WTC11 (cell line): ENCODE results near the gene DYNLL1. TPM values are rescaled to one million over a fixed set of nuclear protein-coding genes. Genes with fewer than 3 reads are reported as not detected.

ENCODE experiments used
- ATAC-seq: fragments of 200-7000 bp; cut with Tn5 transposase; 2 replicates; pipeline ENCODE4 v1.10.0; 2021; ENCODE audit warnings: mild to moderate bottlenecking, moderate library complexity
- CTCF ChIA-PET: fragments of 300-600 bp; sonication (Branson Sonifier 250); formaldehyde crosslinking; loops from one replicate; lab custom pipeline; 2021; ENCODE audit warnings: antibody characterized with exemption; lab: Charles Lee
- POLR2A ChIA-PET: fragments of 350-600 bp; sonication (Branson Sonifier 250); formaldehyde crosslinking; loops from one replicate; lab custom pipeline; 2021; ENCODE audit warnings: antibody characterized with exemption; lab: Charles Lee
- DNase-seq: peaks from one replicate; pipeline ENCODE4 v3.0.0; 2021; ENCODE audit warnings: low spot score
- H3K27ac Mint-ChIP-seq: 2 replicates; pipeline ENCODE4 v1.8.0; 2021; ENCODE audit warnings: mixed read lengths
- H3K27me3 Mint-ChIP-seq: 2 replicates; pipeline ENCODE4 v1.8.0; 2021; ENCODE audit warnings: low read depth, mild to moderate bottlenecking, moderate library complexity, mixed read lengths
- H3K36me3 Mint-ChIP-seq: 2 replicates; pipeline ENCODE4 v1.8.0; 2021; ENCODE audit warnings: mixed read lengths
- H3K4me1 Mint-ChIP-seq: 2 replicates; pipeline ENCODE4 v1.8.0; 2022; ENCODE audit warnings: mixed read lengths
- H3K4me3 Mint-ChIP-seq: 2 replicates; pipeline ENCODE4 v1.8.0; 2021; ENCODE audit warnings: mild to moderate bottlenecking, moderate library complexity, mixed read lengths
- H3K9me3 Mint-ChIP-seq: 2 replicates; pipeline ENCODE4 v1.8.0; 2021; ENCODE audit warnings: mixed read lengths
- AFF4 ChIP-seq: sonication (generic); formaldehyde crosslinking; IDR thresholded peaks from 2 replicates; pipeline ENCODE4 v1.8.1; 2023; ENCODE audit warnings: mild to moderate bottlenecking, missing genetic modification reagents, borderline replicate concordance
- ATF3 ChIP-seq: sonication (generic); formaldehyde crosslinking; conservative IDR thresholded peaks from 2 replicates; pipeline ENCODE4 v1.8.1; 2022; ENCODE audit warnings: mild to moderate bottlenecking, missing genetic modification reagents
- E2F5 ChIP-seq: sonication (generic); formaldehyde crosslinking; IDR thresholded peaks from 2 replicates; pipeline ENCODE4 v1.8.1; 2022; ENCODE audit warnings: mild to moderate bottlenecking, moderate library complexity, missing genetic modification reagents
- ESRRA ChIP-seq: sonication (generic); formaldehyde crosslinking; IDR thresholded peaks from 2 replicates; pipeline ENCODE4 v1.8.1; 2022; ENCODE audit warnings: mild to moderate bottlenecking, missing genetic modification reagents, borderline replicate concordance
- ETV6 ChIP-seq: sonication (generic); formaldehyde crosslinking; IDR thresholded peaks from 2 replicates; pipeline ENCODE4 v1.8.1; 2022; ENCODE audit warnings: mild to moderate bottlenecking, missing genetic modification reagents
- FOXJ3 ChIP-seq: sonication (generic); formaldehyde crosslinking; IDR thresholded peaks from 2 replicates; pipeline ENCODE4 v1.9.0; 2021; ENCODE audit warnings: missing genetic modification reagents, mild to moderate bottlenecking, borderline replicate concordance
- FOXP4 ChIP-seq: sonication (generic); formaldehyde crosslinking; IDR thresholded peaks from 2 replicates; pipeline ENCODE4 v1.8.0; 2022; ENCODE audit warnings: mild to moderate bottlenecking, missing genetic modification reagents
- HMGXB4 ChIP-seq: sonication (generic); formaldehyde crosslinking; IDR thresholded peaks from 2 replicates; pipeline ENCODE4 v1.8.1; 2023; ENCODE audit warnings: mild to moderate bottlenecking, moderate library complexity, missing genetic modification reagents
- IRF2 ChIP-seq: sonication (generic); formaldehyde crosslinking; IDR thresholded peaks from 2 replicates; pipeline ENCODE4 v1.8.0; 2022; ENCODE audit warnings: low read depth, missing genetic modification reagents, borderline replicate concordance
- JAZF1 ChIP-seq: fragments of 250-450 bp; sonication (Bioruptor Pico); IDR thresholded peaks from 2 replicates; pipeline ENCODE4 v1.9.0; 2021; ENCODE audit warnings: moderate library complexity, mild to moderate bottlenecking, inconsistent platforms
- MLX ChIP-seq: sonication (generic); formaldehyde crosslinking; IDR thresholded peaks from 2 replicates; pipeline ENCODE4 v1.8.1; 2023; ENCODE audit warnings: mild to moderate bottlenecking, missing genetic modification reagents, moderate library complexity
- NFYB ChIP-seq: sonication (generic); formaldehyde crosslinking; conservative IDR thresholded peaks from 2 replicates; pipeline ENCODE4 v1.8.0; 2022; ENCODE audit warnings: low read depth, missing genetic modification reagents
- NR3C1 ChIP-seq: sonication (generic); formaldehyde crosslinking; conservative IDR thresholded peaks from 2 replicates; pipeline ENCODE4 v1.8.1; 2023; ENCODE audit warnings: low read depth, mild to moderate bottlenecking, missing genetic modification reagents
- PREB ChIP-seq: sonication (generic); formaldehyde crosslinking; IDR thresholded peaks from 2 replicates; pipeline ENCODE4 v1.8.1; 2022; ENCODE audit warnings: mild to moderate bottlenecking, missing genetic modification reagents, moderate library complexity, borderline replicate concordance
- USF1 ChIP-seq: sonication (generic); formaldehyde crosslinking; IDR thresholded peaks from 2 replicates; pipeline ENCODE4 v1.8.0; 2022; ENCODE audit warnings: mild to moderate bottlenecking, missing genetic modification reagents
- ZNF423 ChIP-seq: fragments of 250-450 bp; sonication (Bioruptor Pico); IDR thresholded peaks from 2 replicates; pipeline ENCODE4 v2.1.2; 2022; ENCODE audit warnings: mild to moderate bottlenecking, moderate library complexity
- ZNF671 ChIP-seq: fragments of 250-450 bp; sonication (Bioruptor Pico); IDR thresholded peaks from 2 replicates; pipeline ENCODE4 v1.8.0; 2021; ENCODE audit warnings: mild to moderate bottlenecking
- total RNA-seq: library from RNA; stranded (reverse); gene quantifications from 3 replicates; pipeline ENCODE4 v1.2.3, GENCODE V29; 2021

Gene DYNLL1
- total RNA-seq, 1 experiment from 2014 or later = 327 TPM

- Mint-ChIP-seq H3K27ac (peak overlapping the region; percentile 9; the same call in 1 of the 2 replicates), H3K36me3 (no peaks in the 10 kb centered on the region), H3K4me3 (no peak overlapping the region), H3K9me3 (no peaks in the 10 kb centered on the region), H3K27me3 (no peaks in the 10 kb centered on the region), H3K4me1 (peaks cover 16% of the 10 kb centered on the region)
- POLR2A ChIA-PET = interaction anchor here (0.6 kb wide), 1 partner anchor 578 kb away, joined by 7 read pairs; no protein-coding TSS in a partner anchor
- CTCF ChIA-PET = interaction anchor here (0.8 to 3.0 kb wide), 8 partner anchors 14 to 175 kb away, joined by 3 to 10 read pairs (median 4); partner anchors contain the start of genes DYNLL1 and SIRT4
- TF ChIP-seq NFYB (no peak), ETV6 (CRISPR knock-in tag) (no peak), MLX (no peak), AFF4 (no peak), E2F5 (CRISPR knock-in tag) (no peak), USF1 (CRISPR knock-in tag) (no peak), NR3C1 (CRISPR knock-in tag) (no peak), ESRRA (no peak), PREB (CRISPR knock-in tag) (no peak)
- no peak for DNase-seq
- ATAC-seq = peak; percentile 6; the same call in 1 of the 2 replicates
Observed at GRCh38 chr12:120474616-120474960, 21.3 kb upstream of the DYNLL1 start.

GRCh38 chr12:120475643-120476042, 20.3 kb upstream of the DYNLL1 start:
- ChIA-PET POLR2A (no interaction called here), CTCF (interaction anchor here (1.0 to 3.0 kb wide), 6 partner anchors 18 to 140 kb away, joined by 3 to 10 read pairs (median 4); partner anchors contain the start of gene COX6A1)
- Mint-ChIP-seq H3K27me3 (no peaks in the 10 kb centered on the region), H3K4me1 (peaks cover 16% of the 10 kb centered on the region), H3K36me3 (no peaks in the 10 kb centered on the region), H3K9me3 (no peaks in the 10 kb centered on the region), H3K27ac (no peak overlapping the region), H3K4me3 (no peak overlapping the region)
- DNase-seq (no peak), ATAC-seq (no peak)
- no peak for TF ChIP-seq IRF2
- TF ChIP-seq JAZF1 (CRISPR knock-in tag) = no peak
- TF ChIP-seq FOXJ3 = no peak
- TF ChIP-seq ZNF423 (CRISPR knock-in tag) = no peak
- no peak for TF ChIP-seq HMGXB4
- TF ChIP-seq ZNF671 (CRISPR knock-in tag) = no peak
- no peak for TF ChIP-seq FOXP4 (CRISPR knock-in tag)
- TF ChIP-seq ATF3 = no peak
